Large intestine (tissue), 3 donors: ENCODE measurements around the gene FAM222B. TPM values are rescaled to one million over a fixed set of nuclear protein-coding genes. Genes with fewer than 3 reads are reported as not detected.
"Not testable (repeated sequence)": the region's sequence is repeated elsewhere in the genome, so short reads cannot be mapped to it uniquely, and the experiment has no call there.

Experiments
- DNase-seq, 2 donors: peaks; one replicate each; pipeline versions ENCODE4 v3.0.0 to v3.0.0-alpha.2; 2013
- H3K27ac ChIP-seq: one replicate; pipeline ENCODE4 v1.5.1; 2013; ENCODE audit warnings: low read length
- H3K27me3 ChIP-seq: 2 replicates; pipeline ENCODE4 v1.6.1; 2013; ENCODE audit warnings: low read length; ENCODE audit not compliant: control insufficient read depth, insufficient read depth
- H3K36me3 ChIP-seq: 2 replicates; pipeline ENCODE4 v1.6.1; 2013; ENCODE audit warnings: low read length; ENCODE audit not compliant: control insufficient read depth, insufficient read depth
- H3K4me1 ChIP-seq: one replicate; pipeline ENCODE4 v1.6.1; 2013; ENCODE audit warnings: low read length; ENCODE audit not compliant: control insufficient read depth, insufficient read depth
- H3K4me3 ChIP-seq: one replicate; pipeline ENCODE4 v1.5.1; 2013; ENCODE audit warnings: low read length
- H3K9me3 ChIP-seq: one replicate; pipeline ENCODE4 v1.6.1; 2013; ENCODE audit warnings: mild to moderate bottlenecking, low read depth, low read length, moderate library complexity; ENCODE audit not compliant: control insufficient read depth
- WGBS: methylation state at CpG from one replicate; pipeline ENCODE4 v1.1.5; 2013; ENCODE audit warnings: low lambda C conversion rate; ENCODE audit not compliant: insufficient coverage; 5-methylcytosine and 5-hydroxymethylcytosine counted together
- polyA plus RNA-seq: library from polyadenylated mRNA; unstranded; fragments of 120-200 nt; gene quantifications from one replicate; pipeline ENCODE4 v1.2.1, GENCODE V29; 2013

Gene FAM222B
- polyA plus RNA-seq, 1 donor = 24.0 TPM

GRCh38 chr17:28737770-28738679 is 104.6 kb downstream of the FAM222B start:
- Histone ChIP-seq H3K36me3 (peaks cover 3% of the 10 kb centered on the region), H3K4me3 (no peak overlapping the region), H3K4me1 (peaks cover 15% of the 10 kb centered on the region), H3K9me3 (no peaks in the 10 kb centered on the region), H3K27ac (peak overlapping the region; percentile 10), H3K27me3 (no peaks in the 10 kb centered on the region)
- DNase-seq = peak in 1 of 2 donors; percentile 38
- WGBS = 83% methylated on average over 2 of the region's 22 CpGs

- no peak for DNase-seq
- no peaks in the 10 kb centered on the region for H3K27me3 ChIP-seq
- peaks cover 9% of the 10 kb centered on the region for H3K4me1 ChIP-seq
- no peak overlapping the region for H3K27ac ChIP-seq
- H3K9me3 ChIP-seq = no peaks in the 10 kb centered on the region
- no CpG with 5 or more reads among the region's 12 CpGs for WGBS
- no peak overlapping the region for H3K4me3 ChIP-seq
- H3K36me3 ChIP-seq = peaks cover 3% of the 10 kb centered on the region
Measured at GRCh38 chr17:28737316-28737715, 105.3 kb downstream of the FAM222B start.

GRCh38 chr17:28735913-28736769 is 106.4 kb downstream of the FAM222B start:
- whole genome bisulfite sequencing = no CpG with 5 or more reads among the region's 8 CpGs
- not testable (repeated sequence) for H3K36me3 ChIP-seq, H3K27ac ChIP-seq, H3K9me3 ChIP-seq, H3K4me1 ChIP-seq, DNase-seq, H3K4me3 ChIP-seq, H3K27me3 ChIP-seq

GRCh38 chr17:28735242-28735722 is 107.3 kb downstream of the FAM222B start:
- Histone ChIP-seq H3K9me3 (no peaks in the 10 kb centered on the region), H3K4me3 (no peak overlapping the region), H3K27me3 (no peaks in the 10 kb centered on the region), H3K27ac (no peak overlapping the region), H3K36me3 (peaks cover 3% of the 10 kb centered on the region), H3K4me1 (peaks cover 4% of the 10 kb centered on the region)
- no peak for DNase-seq
- WGBS = no CpG with 5 or more reads among the region's 5 CpGs

- no peak overlapping the region for H3K4me3 ChIP-seq
- 90% methylated on average over 2 of the region's 10 CpGs for WGBS
- DNase-seq = no peak
Measured at GRCh38 chr17:28734712-28735241, 107.8 kb downstream of the FAM222B start.

GRCh38 chr17:28733346-28733745 is 109.2 kb downstream of the FAM222B start:
- Histone ChIP-seq H3K27ac (no peak overlapping the region), H3K4me1 (peaks cover 7% of the 10 kb centered on the region), H3K9me3 (no peaks in the 10 kb centered on the region), H3K36me3 (peaks cover 3% of the 10 kb centered on the region), H3K27me3 (no peaks in the 10 kb centered on the region), H3K4me3 (no peak overlapping the region)
- DNase-seq = no peak
- no CpG with 5 or more reads among the region's 1 CpG for WGBS

More at GRCh38 chr17:28734712-28735241, 107.8 kb downstream of the FAM222B start:
- Histone ChIP-seq H3K36me3 (peaks cover 3% of the 10 kb centered on the region), H3K27me3 (no peaks in the 10 kb centered on the region), H3K27ac (no peak overlapping the region), H3K4me1 (peaks cover 4% of the 10 kb centered on the region), H3K9me3 (no peaks in the 10 kb centered on the region)

- Histone ChIP-seq H3K27ac (no peak overlapping the region), H3K27me3 (no peaks in the 10 kb centered on the region), H3K9me3 (no peaks in the 10 kb centered on the region), H3K4me1 (peaks cover 15% of the 10 kb centered on the region), H3K4me3 (no peak overlapping the region), H3K36me3 (peaks cover 4% of the 10 kb centered on the region)
- WGBS = 88% methylated on average over 1 of the region's 11 CpGs
- DNase-seq = no peak
Measured at GRCh38 chr17:28729950-28730330, 112.7 kb downstream of the FAM222B start.

- DNase-seq = peak; percentile 96
- H3K4me3 ChIP-seq = peak within 1 kb of the TSS; percentile 92
- no peaks in the 10 kb centered on the region for H3K27me3 ChIP-seq
- H3K36me3 ChIP-seq = peaks cover 15% of the 10 kb centered on the region
- peaks cover 19% of the 10 kb centered on the region for H3K4me1 ChIP-seq
- H3K27ac ChIP-seq = peak within 1 kb of the TSS; percentile 99
- H3K9me3 ChIP-seq = no peaks in the 10 kb centered on the region
- WGBS = no CpG with 5 or more reads among the region's 64 CpGs
Measured at GRCh38 chr17:28728364-28729200, 114.0 kb downstream of the FAM222B start, which contains the start of gene NEK8. NEK8 (plus strand) TSS chr17:28728788; CDS start chr17:28728814, 26 bp downstream.

- H3K4me3 ChIP-seq = peak overlapping the region; percentile 92
- WGBS = no CpG with 5 or more reads among the region's 57 CpGs
- H3K4me1 ChIP-seq = peaks cover 33% of the 10 kb centered on the region
- peak overlapping the region; percentile 99 for H3K27ac ChIP-seq
- DNase-seq = peak; percentile 94 to 97
- peaks cover 31% of the 10 kb centered on the region for H3K36me3 ChIP-seq
- no peaks in the 10 kb centered on the region for H3K27me3 ChIP-seq
- no peaks in the 10 kb centered on the region for H3K9me3 ChIP-seq
Measured at GRCh38 chr17:28726627-28727491, 115.7 kb downstream of the FAM222B start.
